GM12892 (cell line): ENCODE data around the gene TBCD.

Experiments used
- POLR2A ChIP-seq: IDR thresholded peaks from 2 replicates; pipeline ENCODE4 v1.6.1; 2011; ENCODE audit warnings: low read depth, low read length, control low read depth
- POLR2AphosphoS5 ChIP-seq: IDR thresholded peaks from 2 replicates; pipeline ENCODE4 v1.6.1; 2011; ENCODE audit warnings: low read depth, low read length, control low read depth

- TF ChIP-seq POLR2AphosphoS5 (peak; percentile 44; the same call in 1 of the 2 replicates), POLR2A (no peak)
Observed at GRCh38 chr17:82729479-82730260, 22.2 kb upstream of the TBCD start.
